OCI-LY7 (cell line): Measurements from ENCODE around the gene TULP4.
"Not testable (repeated sequence)": the region's sequence is repeated elsewhere in the genome, so short reads cannot be mapped to it uniquely, and the experiment has no call there.

Experiments used
- CTCF ChIP-seq: fragments of 200-600 bp; sonication (generic); conservative IDR thresholded peaks from 2 replicates; pipeline ENCODE4 v1.5.1; 2014; ENCODE audit warnings: mild to moderate bottlenecking, antibody characterized with exemption, low read length, moderate library complexity, mixed read lengths
- EZH2phosphoT487 ChIP-seq: fragments of 200-600 bp; sonication (generic); IDR thresholded peaks from 2 replicates; pipeline ENCODE4 v1.6.1; 2018; ENCODE audit warnings: low read depth, borderline replicate concordance, mild to moderate bottlenecking, mixed run types, antibody characterized with exemption, low read length, moderate library complexity, mixed read lengths

DNA sequence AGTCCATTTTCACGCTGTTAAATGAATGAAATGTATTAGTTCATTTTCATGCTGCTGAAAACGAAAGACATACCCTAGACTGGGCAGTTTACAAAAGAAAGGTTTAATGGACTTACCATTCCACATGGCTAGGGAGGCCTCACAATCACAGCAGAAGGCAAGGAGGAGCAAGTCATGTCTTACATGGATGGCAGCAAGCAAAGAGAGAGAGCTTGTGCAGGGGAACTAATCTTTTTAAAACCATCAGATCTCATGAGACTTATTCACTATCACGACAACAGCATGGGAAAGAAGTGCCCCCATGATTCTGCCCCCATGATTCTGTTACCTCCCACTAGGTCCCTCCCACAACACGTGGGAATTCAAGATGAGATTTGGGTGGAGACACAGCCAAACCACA lies 79.7 kb downstream of the TULP4 start:
- TF ChIP-seq CTCF, EZH2phosphoT487: not testable (repeated sequence)
